ENCODE data around the gene INTS14. TPM values are rescaled to one million over a fixed set of nuclear protein-coding genes. Genes with fewer than 3 reads are reported as not detected.

The INTS14 gene
- total RNA-seq, 1 donor from 2014 or later, result 42.2 TPM

GRCh38 chr15:65629548-65629947 is 18.6 kb upstream of the INTS14 start:
- no peak for TF ChIP-seq CTCF (IDR thresholded peaks at IDR 0.05; ENCODE audit: unreplicated experiment)
- Mint-ChIP-seq H3K27me3 (ENCODE audit: unreplicated experiment) (no peaks in the 10 kb centered on the region), H3K9me3 (ENCODE audit: unreplicated experiment) (no peaks in the 10 kb centered on the region)

GRCh38 chr15:65626856-65627255 is 15.9 kb upstream of the INTS14 start:
- no peak for TF ChIP-seq CTCF (IDR thresholded peaks at IDR 0.05; ENCODE audit: unreplicated experiment)
- DNase-seq (ENCODE audit: low spot score), result no peak
- Mint-ChIP-seq H3K4me1 (ENCODE audit: unreplicated experiment) (peaks cover 4% of the 10 kb centered on the region), H3K27ac (ENCODE audit: unreplicated experiment) (no peak overlapping the region), H3K27me3 (ENCODE audit: unreplicated experiment) (peaks cover 1% of the 10 kb centered on the region), H3K4me3 (ENCODE audit: unreplicated experiment) (no peak overlapping the region), H3K9me3 (ENCODE audit: unreplicated experiment) (no peaks in the 10 kb centered on the region), H3K36me3 (ENCODE audit: low read depth, unreplicated experiment) (peaks cover 31% of the 10 kb centered on the region)

More at GRCh38 chr15:65629548-65629947, 18.6 kb upstream of the INTS14 start:
- peaks cover 10% of the 10 kb centered on the region for H3K4me1 Mint-ChIP-seq (ENCODE audit: unreplicated experiment)
- H3K27ac Mint-ChIP-seq (ENCODE audit: unreplicated experiment), result no peak overlapping the region
- DNase-seq (ENCODE audit: low spot score), result no peak
- H3K4me3 Mint-ChIP-seq (ENCODE audit: unreplicated experiment), result no peak overlapping the region
- peaks cover 23% of the 10 kb centered on the region for H3K36me3 Mint-ChIP-seq (ENCODE audit: low read depth, unreplicated experiment)

- no peak for TF ChIP-seq CTCF (IDR thresholded peaks at IDR 0.05; ENCODE audit: unreplicated experiment)
- Mint-ChIP-seq H3K36me3 (ENCODE audit: low read depth, unreplicated experiment) (peaks cover 26% of the 10 kb centered on the region), H3K4me1 (ENCODE audit: unreplicated experiment) (peaks cover 20% of the 10 kb centered on the region), H3K27me3 (ENCODE audit: unreplicated experiment) (peaks cover 1% of the 10 kb centered on the region), H3K4me3 (ENCODE audit: unreplicated experiment) (no peak overlapping the region), H3K27ac (ENCODE audit: unreplicated experiment) (no peak overlapping the region), H3K9me3 (ENCODE audit: unreplicated experiment) (no peaks in the 10 kb centered on the region)
- no peak for DNase-seq (ENCODE audit: low spot score)
These were observed 12.2 kb upstream of the INTS14 start for GRCh38 chr15:65623103-65623502.

GRCh38 chr15:65621638-65622037 is 10.7 kb upstream of the INTS14 start, which contains the start of gene SLC24A1:
TSS of gene SLC24A1 (plus strand) at chr15:65621938. CDS start at chr15:65624081, 2,143 bp downstream.
- no peak for TF ChIP-seq CTCF (IDR thresholded peaks at IDR 0.05; ENCODE audit: unreplicated experiment)
- H3K27ac Mint-ChIP-seq (ENCODE audit: unreplicated experiment), result no peak within 1 kb of the TSS
- H3K4me1 Mint-ChIP-seq (ENCODE audit: unreplicated experiment), result peaks cover 20% of the 10 kb centered on the region
- peaks cover 1% of the 10 kb centered on the region for H3K27me3 Mint-ChIP-seq (ENCODE audit: unreplicated experiment)
- no peak within 1 kb of the TSS for H3K4me3 Mint-ChIP-seq (ENCODE audit: unreplicated experiment)
- DNase-seq (ENCODE audit: low spot score), result no peak
- peaks cover 26% of the 10 kb centered on the region for H3K36me3 Mint-ChIP-seq (ENCODE audit: low read depth, unreplicated experiment)
- no peaks in the 10 kb centered on the region for H3K9me3 Mint-ChIP-seq (ENCODE audit: unreplicated experiment)

GRCh38 chr15:65620833-65621232 is 9.9 kb upstream of the INTS14 start:
- no peak overlapping the region for H3K4me3 Mint-ChIP-seq (ENCODE audit: unreplicated experiment)
- H3K9me3 Mint-ChIP-seq (ENCODE audit: unreplicated experiment), result no peaks in the 10 kb centered on the region
- H3K27me3 Mint-ChIP-seq (ENCODE audit: unreplicated experiment), result peaks cover 1% of the 10 kb centered on the region
- no peak overlapping the region for H3K27ac Mint-ChIP-seq (ENCODE audit: unreplicated experiment)
- peaks cover 20% of the 10 kb centered on the region for H3K4me1 Mint-ChIP-seq (ENCODE audit: unreplicated experiment)
- no peak for TF ChIP-seq CTCF (IDR thresholded peaks at IDR 0.05; ENCODE audit: unreplicated experiment)
- H3K36me3 Mint-ChIP-seq (ENCODE audit: low read depth, unreplicated experiment), result peaks cover 20% of the 10 kb centered on the region
- no peak for DNase-seq (ENCODE audit: low spot score)
